Right lobe of liver (tissue), 6 donors: ENCODE data around the gene WDR27. TPM values are rescaled to one million over a fixed set of nuclear protein-coding genes. Genes with fewer than 3 reads are reported as not detected.

ENCODE experiments used
- ATAC-seq, 4 donors: fragments of 200-7000 bp; cut with Tn5 transposase; one replicate each; pipeline ENCODE4 v1.9.1; 2020; ENCODE audit warnings: mild to moderate bottlenecking in 4 of 4, moderate library complexity in 4 of 4
- DNase-seq, 3 donors: peaks; one replicate each; pipeline ENCODE4 v3.0.0-alpha.2; 2020
- H3K27ac ChIP-seq, 3 donors: fragments of 200-600 bp; one replicate each; pipeline ENCODE4 v1.8.0; 2022
- H3K27me3 ChIP-seq, 2 donors: fragments of 200-600 bp; one replicate each; pipeline ENCODE4 v1.8.0; 2022
- H3K36me3 ChIP-seq, 4 donors: fragments of 200-600 bp; sonication (generic) in 1 of 4; one replicate each; pipeline versions ENCODE4 v1.5.1 to v1.8.0; 2017 to 2022; ENCODE audit warnings: control low read depth in 1 of 4
- H3K4me1 ChIP-seq, 4 donors: fragments of 200-600 bp; sonication (generic) in 1 of 4; one replicate each; pipeline versions ENCODE4 v1.5.1 to v1.8.0; 2017 to 2022; ENCODE audit warnings: control low read depth in 1 of 4
- H3K4me3 ChIP-seq, 3 donors: fragments of 200-600 bp; one replicate each; pipeline ENCODE4 v1.8.0; 2022
- H3K9me3 ChIP-seq, 4 donors: fragments of 200-600 bp; sonication (generic) in 1 of 4; one replicate each; pipeline versions ENCODE4 v1.5.1 to v1.8.0; 2017 to 2022; ENCODE audit warnings: control low read depth in 1 of 4
- CTCF ChIP-seq, 4 donors: fragments of 200-600 bp in 3 of 4; fragments of 450-650 bp in 1 of 4; IDR thresholded peaks; one replicate each; pipeline versions ENCODE4 v1.5.1 to v1.8.0; 2016 to 2022; ENCODE audit warnings: antibody characterized with exemption in 4 of 4, mild to moderate bottlenecking in 2 of 4
- POLR2A ChIP-seq: fragments of 450-650 bp; IDR thresholded peaks from one replicate; pipeline ENCODE4 v1.6.1; 2017; ENCODE audit warnings: antibody characterized with exemption, mild to moderate bottlenecking
- WGBS: methylation state at CpG from one replicate; pipeline ENCODE4 v1.1.6; 2018; ENCODE audit warnings: low coverage, low lambda C conversion rate; ENCODE audit not compliant: insufficient coverage; ENCODE audit errors: missing lambda C conversion rate; 5-methylcytosine and 5-hydroxymethylcytosine counted together
- intact Hi-C, 2 donors: fragments of 100-400 bp; cut with DNase I; formaldehyde crosslinking; loops; one replicate each; pipeline versions ENCODE4 v1.11.2 to v1.14.1; 2022
- total RNA-seq, 6 experiments: library from RNA; depleted of rRNA in 2 of 6; stranded (reverse); fragments of >200 nt in 2 of 6; fragmentation: NEBNext Ultra II Directional in 3 of 6; extraction: Animal tissue kit (Norgen Biotek cat#: 25700) in 3 of 6; gene quantifications; one replicate each; pipeline versions ENCODE4 v1.1.0 to v1.2.4, GENCODE V29; 2016 to 2023
- donor health status: DM: no; HTN: yes; CAD: no.
- donor health status: DM: no; HTN: no; CAD: no.
- donor health status: DM: no; HTN: no; CAD: no.
- donor health status: DM: no; HTN: yes; CAD: no.
- donor health status: DM: no; HTN: yes; CAD: no.

The WDR27 gene
- total RNA-seq, 6 experiments from 2014 or later, result 8.2 to 26.8 (median 12.7) TPM

GRCh38 chr6:169530752-169531123, 171.1 kb downstream of the WDR27 start:
- no peaks in the 10 kb centered on the region for H3K36me3 ChIP-seq
- peaks cover 0 to 14% (median 5%) of the 10 kb centered on the region in 4 donors for H3K4me1 ChIP-seq
- no peaks in the 10 kb centered on the region for H3K27me3 ChIP-seq
- H3K9me3 ChIP-seq, result peaks cover 0 to under 1% (median 0%) of the 10 kb centered on the region in 4 donors
- TF ChIP-seq CTCF (IDR thresholded peaks at IDR 0.05), result no peak
- TF ChIP-seq POLR2A, result no peak
- ATAC-seq (peak in 3 of 4 donors; percentile 9 to 43 (median 15)), DNase-seq (no peak)
- intact Hi-C loops, result no loop called here
- peak overlapping the region; percentile 41 to 54 (median 54) for H3K27ac ChIP-seq
- no peak overlapping the region for H3K4me3 ChIP-seq
- WGBS, result 80% methylated on average over 1 of the region's 1 CpG

GRCh38 chr6:169529931-169530751, 171.7 kb downstream of the WDR27 start:
- WGBS, result 18% methylated on average over 7 of the region's 13 CpGs
- H3K4me3 ChIP-seq, result no peak overlapping the region
- DNase-seq, result peak; percentile 72 to 86 (median 78)
- no peaks in the 10 kb centered on the region for H3K36me3 ChIP-seq
- intact Hi-C loops, result no loop called here
- no peaks in the 10 kb centered on the region for H3K9me3 ChIP-seq
- ATAC-seq, result peak; percentile 97 to 100 (median 99)
- TF ChIP-seq CTCF (IDR thresholded peaks at IDR 0.05), result no peak
- no peak for TF ChIP-seq POLR2A
- H3K4me1 ChIP-seq, result peaks cover 0 to 14% (median 5%) of the 10 kb centered on the region in 4 donors
- H3K27ac ChIP-seq, result peak overlapping the region; percentile 41 to 54 (median 54)
- no peaks in the 10 kb centered on the region for H3K27me3 ChIP-seq

- Histone ChIP-seq H3K27me3 (no peaks in the 10 kb centered on the region), H3K9me3 (no peaks in the 10 kb centered on the region), H3K4me1 (peaks cover 0 to 14% (median 5%) of the 10 kb centered on the region in 4 donors), H3K36me3 (no peaks in the 10 kb centered on the region), H3K27ac (no peak overlapping the region), H3K4me3 (no peak overlapping the region)
- no peak for ATAC-seq
- 87% methylated on average over 3 of the region's 3 CpGs for WGBS
- intact Hi-C loops, result no loop called here
- TF ChIP-seq POLR2A (no peak), CTCF (IDR thresholded peaks at IDR 0.05) (no peak)
- DNase-seq, result no peak
These were observed 173.1 kb downstream of the WDR27 start for GRCh38 chr6:169528755-169529154.

- ATAC-seq (no peak), DNase-seq (no peak)
- no peaks in the 10 kb centered on the region for H3K9me3 ChIP-seq
- TF ChIP-seq CTCF (IDR thresholded peaks at IDR 0.05) (no peak), POLR2A (no peak)
- 75% methylated on average over 1 of the region's 1 CpG for WGBS
- intact Hi-C loops, result no loop called here
- peaks cover 0 to 14% (median 5%) of the 10 kb centered on the region in 4 donors for H3K4me1 ChIP-seq
- H3K36me3 ChIP-seq, result no peaks in the 10 kb centered on the region
- H3K27me3 ChIP-seq, result no peaks in the 10 kb centered on the region
- no peak overlapping the region for H3K27ac ChIP-seq
- H3K4me3 ChIP-seq, result no peak overlapping the region
These were observed 174.5 kb downstream of the WDR27 start for GRCh38 chr6:169527306-169527705.
